ENCODE results near the gene RNF168. TPM values are rescaled to one million over a fixed set of nuclear protein-coding genes. Genes with fewer than 3 reads are reported as not detected.

Gene RNF168
- total RNA-seq, 1 donor from 2014 or later: 16.0 TPM

- Histone ChIP-seq H3K4me3 (no peak overlapping the region), H3K27me3 (no peaks in the 10 kb centered on the region), H3K36me3 (no peaks in the 10 kb centered on the region), H3K27ac (no peak overlapping the region), H3K4me1 (no peaks in the 10 kb centered on the region), H3K9me3 (no peaks in the 10 kb centered on the region)
- DNase-seq (ENCODE audit: low spot score in 2 of 2): no peak
- intact Hi-C loops (cut with DNase I): no loop called here
- TF ChIP-seq CTCF (IDR thresholded peaks at IDR 0.05): no peak
These were observed 10.3 kb downstream of the RNF168 start for GRCh38 chr3:196493292-196493691.

GRCh38 chr3:196492080-196492479, 11.5 kb downstream of the RNF168 start:
- Histone ChIP-seq H3K36me3 (peaks cover 3 to 5% of the 10 kb centered on the region in 2 donors), H3K27ac (no peak overlapping the region), H3K4me3 (no peak overlapping the region), H3K9me3 (no peaks in the 10 kb centered on the region), H3K4me1 (no peaks in the 10 kb centered on the region), H3K27me3 (no peaks in the 10 kb centered on the region)
- DNase-seq (ENCODE audit: low spot score in 2 of 2): no peak
- intact Hi-C loops (cut with DNase I): no loop called here
- no peak for TF ChIP-seq CTCF (IDR thresholded peaks at IDR 0.05)

GRCh38 chr3:196489747-196490146, 13.8 kb downstream of the RNF168 start:
- no peak for DNase-seq (ENCODE audit: low spot score in 2 of 2)
- no peaks in the 10 kb centered on the region for H3K4me1 ChIP-seq
- H3K36me3 ChIP-seq: peaks cover 24 to 28% of the 10 kb centered on the region in 2 donors
- no peaks in the 10 kb centered on the region for H3K27me3 ChIP-seq
- no peak overlapping the region for H3K27ac ChIP-seq
- no peak overlapping the region for H3K4me3 ChIP-seq
- no peaks in the 10 kb centered on the region for H3K9me3 ChIP-seq
- intact Hi-C loops (cut with DNase I): no loop called here
- TF ChIP-seq CTCF (IDR thresholded peaks at IDR 0.05): no peak

- intact Hi-C loops (cut with DNase I): no loop called here
- Histone ChIP-seq H3K27me3 (no peaks in the 10 kb centered on the region), H3K9me3 (no peaks in the 10 kb centered on the region), H3K27ac (no peak overlapping the region), H3K4me3 (no peak overlapping the region), H3K36me3 (peaks cover 48 to 63% of the 10 kb centered on the region in 2 donors), H3K4me1 (no peaks in the 10 kb centered on the region)
- no peak for DNase-seq (ENCODE audit: low spot score in 2 of 2)
- TF ChIP-seq CTCF (IDR thresholded peaks at IDR 0.05): no peak
These were observed 17.3 kb downstream of the RNF168 start for GRCh38 chr3:196486263-196486662.

GRCh38 chr3:196477678-196478077, 25.9 kb downstream of the RNF168 start:
- no peak for DNase-seq (ENCODE audit: low spot score in 2 of 2)
- TF ChIP-seq CTCF (IDR thresholded peaks at IDR 0.05): no peak
- H3K36me3 ChIP-seq: peaks cover 57 to 92% of the 10 kb centered on the region in 2 donors
- intact Hi-C loops (cut with DNase I): no loop called here
- H3K9me3 ChIP-seq: no peaks in the 10 kb centered on the region
- no peak overlapping the region for H3K4me3 ChIP-seq
- no peaks in the 10 kb centered on the region for H3K4me1 ChIP-seq
- H3K27ac ChIP-seq: no peak overlapping the region
- no peaks in the 10 kb centered on the region for H3K27me3 ChIP-seq

GRCh38 chr3:196472286-196472685, 31.3 kb downstream of the RNF168 start:
- TF ChIP-seq CTCF (IDR thresholded peaks at IDR 0.05): no peak
- no peak for DNase-seq (ENCODE audit: low spot score in 2 of 2)
- H3K27me3 ChIP-seq: no peaks in the 10 kb centered on the region
- no peaks in the 10 kb centered on the region for H3K4me1 ChIP-seq
- no peaks in the 10 kb centered on the region for H3K9me3 ChIP-seq
- H3K4me3 ChIP-seq: no peak overlapping the region
- H3K36me3 ChIP-seq: peaks cover 41 to 62% of the 10 kb centered on the region in 2 donors
- intact Hi-C loops (cut with DNase I): no loop called here
- H3K27ac ChIP-seq: no peak overlapping the region

Data from ascending aorta (tissue), 2 donors.